BJ (cell line): Measurements from ENCODE around the gene ATP11A. TPM values are rescaled to one million over a fixed set of nuclear protein-coding genes. Genes with fewer than 3 reads are reported as not detected.

ENCODE experiments used
- CTCF ChIA-PET: fragments of 350-600 bp; formaldehyde crosslinking; extraction: SDS; loops from one replicate; lab custom pipeline; 2021; ENCODE audit warnings: antibody characterized with exemption, inconsistent platforms; lab: Yijun Ruan, JAX
- POLR2A ChIA-PET: fragments of 300-600 bp; sonication (Branson Sonifier 250); formaldehyde crosslinking; extraction: SDS; loops from one replicate; lab custom pipeline; 2021; ENCODE audit warnings: antibody characterized with exemption; lab: Charles Lee
- DNase-seq: peaks from one replicate; pipeline ENCODE4 v3.0.0-alpha.2; 2011; ENCODE audit warnings: low read depth
- H3K27me3 ChIP-seq: 2 replicates; pipeline ENCODE4 v1.6.0; 2011; ENCODE audit warnings: low read length; ENCODE audit not compliant: control insufficient read depth, insufficient read depth
- H3K36me3 ChIP-seq: 2 replicates; pipeline ENCODE4 v1.5.1; 2011; ENCODE audit warnings: low read length; ENCODE audit not compliant: control insufficient read depth, insufficient read depth
- H3K4me3 ChIP-seq: 2 replicates; pipeline ENCODE4 v1.5.1; 2011; ENCODE audit warnings: low read depth, mild to moderate bottlenecking, control low read depth, low read length
- CTCF ChIP-seq: IDR thresholded peaks from 2 replicates; pipeline ENCODE4 v1.5.1; 2011; ENCODE audit warnings: low read depth, mild to moderate bottlenecking, control low read depth, inconsistent platforms, low read length, moderate library complexity; ENCODE audit not compliant: insufficient read depth
- polyA plus RNA-seq: library from polyadenylated mRNA; depleted of rRNA; stranded (reverse); fragments of >200 nt; gene quantifications from 2 replicates; pipeline ENCODE4 v1.2.3, GENCODE V29; 2011

The ATP11A gene
- polyA plus RNA-seq, 1 experiment: 1.9 TPM

GRCh38 chr13:112741185-112741755 is 51.4 kb downstream of the ATP11A start:
- CTCF ChIA-PET: interaction anchor here (0.9 to 1.5 kb wide), 3 partner anchors 29 to 126 kb away, joined by 3 read pairs; no protein-coding TSS in a partner anchor
- POLR2A ChIA-PET: no interaction called here
- H3K27me3 ChIP-seq: no peaks in the 10 kb centered on the region
- DNase-seq: no peak
- no peaks in the 10 kb centered on the region for H3K36me3 ChIP-seq
- no peak for TF ChIP-seq CTCF
- H3K4me3 ChIP-seq: peak overlapping the region; percentile 5; the same call in 1 of the 2 replicates

- TF ChIP-seq CTCF: no peak
- no peak overlapping the region for H3K4me3 ChIP-seq
- no peaks in the 10 kb centered on the region for H3K27me3 ChIP-seq
- CTCF ChIA-PET: no interaction called here
- no peaks in the 10 kb centered on the region for H3K36me3 ChIP-seq
- POLR2A ChIA-PET: no interaction called here
- DNase-seq: no peak
Observed at GRCh38 chr13:112741835-112742570, 52.2 kb downstream of the ATP11A start.

- ChIA-PET POLR2A (no interaction called here), CTCF (no interaction called here)
- Histone ChIP-seq H3K27me3 (no peaks in the 10 kb centered on the region), H3K4me3 (no peak overlapping the region), H3K36me3 (no peaks in the 10 kb centered on the region)
- DNase-seq: no peak
- TF ChIP-seq CTCF: no peak
Observed at GRCh38 chr13:112742583-112742982, 52.7 kb downstream of the ATP11A start.

GRCh38 chr13:112743451-112744167 is 53.8 kb downstream of the ATP11A start:
- Histone ChIP-seq H3K36me3 (no peaks in the 10 kb centered on the region), H3K27me3 (no peaks in the 10 kb centered on the region), H3K4me3 (no peak overlapping the region)
- POLR2A ChIA-PET: no interaction called here
- CTCF ChIA-PET: no interaction called here
- no peak for DNase-seq
- no peak for TF ChIP-seq CTCF
